D721Med (cell line): ENCODE measurements around the gene CNTNAP2.

ENCODE experiments used
- DNase-seq: peaks from one replicate; pipeline ENCODE4 v3.0.0; 2011; ENCODE audit warnings: low spot score; ENCODE audit not compliant: insufficient read length
- FAIRE-seq: peaks from 2 replicates; lab custom pipeline; 2011; peaks lifted over from hg19 to GRCh38; lab: Jason Lieb, UNC
- TF ChIP-seq, protein P1 (sequence below): IDR thresholded peaks from 2 replicates; pipeline ENCODE4 v1.5.1; 2012; ENCODE audit warnings: mild to moderate bottlenecking, control low read depth; ENCODE audit not compliant: insufficient read depth; ENCODE audit errors: missing control alignments

The CNTNAP2 gene

DNA sequence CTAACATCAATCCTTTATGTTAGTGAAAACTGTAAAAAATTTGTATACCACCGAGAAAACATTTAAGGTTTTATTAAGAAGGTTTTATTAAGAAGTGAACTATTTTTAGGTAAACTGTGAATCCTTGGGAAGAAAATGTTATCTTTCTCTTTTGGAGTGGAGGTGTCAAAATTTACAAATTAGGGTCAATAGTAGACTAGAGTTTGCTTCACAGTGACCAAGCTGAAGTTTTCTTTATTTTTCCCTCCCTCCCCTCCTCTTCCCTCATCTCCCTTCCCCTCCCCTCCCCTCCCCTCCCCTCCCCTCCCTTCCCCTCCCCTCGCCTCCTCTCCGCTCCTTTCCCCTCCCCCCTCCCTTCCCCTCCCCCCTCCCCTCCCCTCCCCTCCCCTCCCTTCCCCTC, 168.8 kb downstream of the CNTNAP2 start:
- no peak for DNase-seq
- peak; percentile 6 for FAIRE-seq

DNA sequence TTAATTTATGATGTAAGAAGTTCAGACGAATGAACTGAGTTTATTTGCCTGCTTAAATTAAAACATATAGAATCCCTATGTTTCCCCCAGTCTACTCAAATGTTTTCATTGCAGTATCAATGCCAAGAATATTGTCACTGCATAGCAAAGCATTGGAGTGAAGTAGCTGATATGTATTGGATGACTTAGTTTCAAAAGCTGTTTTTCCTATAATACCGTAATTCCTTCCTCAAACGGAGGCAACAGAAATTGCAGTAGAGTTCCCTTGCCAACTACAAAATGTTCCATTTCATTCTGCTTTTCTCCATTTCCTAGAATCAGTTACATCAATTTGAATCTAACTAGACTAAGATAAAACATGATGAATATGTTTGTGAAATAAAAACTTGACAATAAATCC, 174.1 kb downstream of the CNTNAP2 start:
- TF ChIP-seq, protein P1, sequence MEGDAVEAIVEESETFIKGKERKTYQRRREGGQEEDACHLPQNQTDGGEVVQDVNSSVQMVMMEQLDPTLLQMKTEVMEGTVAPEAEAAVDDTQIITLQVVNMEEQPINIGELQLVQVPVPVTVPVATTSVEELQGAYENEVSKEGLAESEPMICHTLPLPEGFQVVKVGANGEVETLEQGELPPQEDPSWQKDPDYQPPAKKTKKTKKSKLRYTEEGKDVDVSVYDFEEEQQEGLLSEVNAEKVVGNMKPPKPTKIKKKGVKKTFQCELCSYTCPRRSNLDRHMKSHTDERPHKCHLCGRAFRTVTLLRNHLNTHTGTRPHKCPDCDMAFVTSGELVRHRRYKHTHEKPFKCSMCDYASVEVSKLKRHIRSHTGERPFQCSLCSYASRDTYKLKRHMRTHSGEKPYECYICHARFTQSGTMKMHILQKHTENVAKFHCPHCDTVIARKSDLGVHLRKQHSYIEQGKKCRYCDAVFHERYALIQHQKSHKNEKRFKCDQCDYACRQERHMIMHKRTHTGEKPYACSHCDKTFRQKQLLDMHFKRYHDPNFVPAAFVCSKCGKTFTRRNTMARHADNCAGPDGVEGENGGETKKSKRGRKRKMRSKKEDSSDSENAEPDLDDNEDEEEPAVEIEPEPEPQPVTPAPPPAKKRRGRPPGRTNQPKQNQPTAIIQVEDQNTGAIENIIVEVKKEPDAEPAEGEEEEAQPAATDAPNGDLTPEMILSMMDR: no peak
- FAIRE-seq (no peak), DNase-seq (no peak)

More for the DNA sequence above, 168.8 kb downstream of the CNTNAP2 start:
- TF ChIP-seq, protein P1: no peak

DNA sequence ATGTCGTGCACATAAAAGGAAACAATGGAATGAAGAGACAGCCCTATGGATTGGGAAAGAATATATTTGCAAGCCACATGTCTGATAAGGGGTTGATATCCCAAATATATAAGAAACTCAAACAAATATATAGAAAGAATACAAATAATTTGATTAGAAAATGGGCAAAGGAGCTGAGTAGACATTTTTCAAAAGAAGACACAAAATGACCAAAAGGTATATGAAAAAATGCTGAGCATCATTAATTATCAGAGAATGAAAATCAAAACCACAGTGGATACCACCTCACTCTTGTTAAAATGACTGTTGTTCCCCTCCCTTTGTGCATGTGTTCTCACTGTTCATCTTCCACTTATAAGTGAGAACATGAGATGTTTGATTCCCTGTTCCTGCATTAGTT, 175.3 kb downstream of the CNTNAP2 start:
- DNase-seq (no peak), FAIRE-seq (no peak)
- TF ChIP-seq, protein P1: no peak

DNA sequence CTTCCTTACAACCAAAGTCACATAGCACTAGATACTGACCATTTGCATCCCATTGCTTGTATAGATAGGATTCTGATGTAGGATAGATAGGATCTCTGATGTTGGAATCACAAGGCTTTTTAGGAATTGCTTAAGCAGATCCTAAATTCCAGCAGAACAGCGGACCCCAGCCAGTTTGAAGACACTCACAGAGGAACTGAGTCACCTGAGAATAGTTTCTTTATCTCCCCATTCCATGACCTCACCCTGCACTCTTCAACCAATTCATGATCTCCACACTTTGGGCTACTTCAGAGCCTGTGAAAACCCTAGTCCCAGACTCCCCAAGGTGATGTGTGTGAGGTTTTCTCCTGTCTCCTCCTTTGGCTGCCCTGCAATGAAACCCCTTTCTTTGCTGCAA, 179.4 kb downstream of the CNTNAP2 start:
- FAIRE-seq: peak; percentile 44
- TF ChIP-seq, protein P1: no peak
- no peak for DNase-seq

DNA sequence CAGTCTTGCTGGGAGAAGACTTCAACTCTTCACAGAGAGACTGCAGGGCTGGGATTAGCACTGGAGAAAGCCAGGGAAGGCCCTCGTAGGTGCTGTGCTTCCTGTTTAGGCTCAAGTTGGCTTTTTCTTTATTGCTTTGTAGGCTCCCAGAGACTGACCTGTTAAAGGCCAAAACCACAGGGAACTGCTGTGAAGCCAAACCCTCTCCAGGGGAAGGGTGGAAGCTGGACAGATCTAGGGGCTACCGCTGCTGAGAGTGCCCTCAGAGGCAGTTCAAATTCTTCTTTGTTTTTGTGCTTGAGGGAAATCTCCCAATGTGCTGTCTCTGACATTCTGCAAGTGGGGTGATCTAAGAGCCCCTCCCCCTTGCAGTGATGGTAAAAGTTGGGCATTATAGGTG, 198.4 kb downstream of the CNTNAP2 start:
- DNase-seq: no peak
- TF ChIP-seq, protein P1: no peak
- FAIRE-seq: no peak

DNA sequence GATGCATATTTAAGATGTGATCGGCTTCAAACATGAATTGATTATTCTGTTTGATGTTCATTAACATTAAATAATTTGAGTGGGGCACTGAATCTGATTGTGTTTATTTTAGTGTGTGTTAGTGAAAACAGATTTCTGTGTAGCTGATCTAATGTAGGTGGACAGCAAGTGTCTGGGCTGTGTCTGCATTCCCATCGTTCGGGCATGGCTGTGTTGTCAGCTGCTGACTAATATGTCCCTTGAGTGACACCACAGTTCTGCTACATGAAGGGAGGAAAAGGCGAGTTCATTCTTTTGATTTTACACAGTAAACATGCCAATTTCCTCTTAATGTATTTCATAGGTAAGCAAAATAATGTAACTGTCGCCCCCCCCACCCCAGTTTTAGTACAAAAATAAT, 203.0 kb downstream of the CNTNAP2 start:
- FAIRE-seq (no peak), DNase-seq (no peak)
- TF ChIP-seq, protein P1: no peak

DNA sequence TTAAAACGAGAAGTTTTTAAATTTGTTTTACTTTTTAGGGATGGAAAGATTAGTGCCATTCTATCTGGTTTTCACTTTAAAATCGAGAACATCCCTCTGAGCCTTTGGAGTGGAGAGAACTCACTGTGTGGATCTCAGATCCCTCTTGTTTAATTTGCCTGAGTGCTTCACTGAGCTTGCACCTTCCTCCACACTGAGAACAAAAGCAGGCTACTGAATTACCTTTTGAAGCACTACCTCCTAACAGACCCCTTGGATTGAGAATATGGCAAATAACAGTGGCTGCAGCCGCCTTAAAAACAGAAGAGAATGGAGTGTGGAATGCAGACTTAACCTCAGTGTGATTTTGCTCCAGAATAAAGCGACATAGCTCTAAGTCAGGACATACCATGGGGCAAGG, 204.7 kb downstream of the CNTNAP2 start:
- TF ChIP-seq, protein P1: no peak
- DNase-seq (no peak), FAIRE-seq (no peak)
